VCaP (cell line): ENCODE measurements around the gene RBM28.
"Not testable (repeated sequence)": the region's sequence is repeated elsewhere in the genome, so short reads cannot be mapped to it uniquely, and the experiment has no call there.

ENCODE experiments used
- H3K27ac ChIP-seq: fragments of 450-650 bp; 2 replicates; pipeline ENCODE4 v1.5.1; 2017
- CTCF ChIP-seq: fragments of 450-650 bp; conservative IDR thresholded peaks from 2 replicates; pipeline ENCODE4 v1.5.1; 2017; ENCODE audit warnings: mild to moderate bottlenecking, moderate library complexity

Gene RBM28

GRCh38 chr7:128303643-128304042, 40.1 kb downstream of the RBM28 start:
- TF ChIP-seq CTCF, result no peak
- no peak overlapping the region for H3K27ac ChIP-seq

DNA sequence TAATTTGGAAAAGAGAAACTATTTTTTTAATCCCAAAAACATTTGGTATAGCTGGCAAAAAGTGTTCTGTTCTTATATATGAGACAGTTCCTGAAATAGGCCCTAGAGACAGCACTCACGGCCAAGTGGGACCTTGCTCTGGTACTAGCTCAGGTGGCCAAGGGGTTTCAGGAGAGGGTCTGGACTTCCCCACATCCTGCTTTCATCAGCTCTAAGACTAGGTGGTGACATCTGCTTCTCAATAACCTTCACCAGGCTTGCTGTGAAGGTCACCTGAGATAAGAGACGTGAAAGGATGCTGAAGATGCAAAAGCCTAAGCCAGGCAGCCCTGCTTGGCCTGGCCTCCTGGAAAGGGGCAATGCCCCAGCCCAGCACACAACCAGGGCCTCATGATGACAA, 40.6 kb downstream of the RBM28 start:
- H3K27ac ChIP-seq, result no peak overlapping the region
- TF ChIP-seq CTCF, result no peak

- no peak for TF ChIP-seq CTCF
- no peak overlapping the region for H3K27ac ChIP-seq
Measured at GRCh38 chr7:128302139-128302538, 41.6 kb downstream of the RBM28 start.

- no peak for TF ChIP-seq CTCF
- no peak overlapping the region for H3K27ac ChIP-seq
Measured at GRCh38 chr7:128299109-128299607, 44.5 kb downstream of the RBM28 start.

- not testable (repeated sequence) for H3K27ac ChIP-seq
Measured at GRCh38 chr7:128298004-128298403, 45.7 kb downstream of the RBM28 start.

DNA sequence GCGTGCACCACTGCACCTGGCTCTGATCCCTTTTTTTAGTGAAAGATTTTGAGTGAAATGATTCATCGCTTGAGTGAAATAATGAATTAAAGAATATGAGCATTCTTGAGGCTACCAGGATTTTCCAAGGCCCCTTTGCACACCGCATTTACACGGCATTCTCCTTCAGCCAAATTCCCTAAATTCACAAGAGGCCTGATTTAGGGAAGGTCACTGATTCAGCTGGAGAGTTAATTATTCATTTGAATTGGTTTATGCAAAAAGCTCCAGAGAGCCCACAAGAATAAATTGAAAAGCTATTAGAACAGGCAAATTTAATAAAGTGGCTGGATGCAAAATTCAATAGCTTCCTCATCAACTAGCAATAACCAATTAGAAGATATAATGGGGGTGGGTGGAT, 56.2 kb downstream of the RBM28 start:
- no peak for TF ChIP-seq CTCF
- no peak overlapping the region for H3K27ac ChIP-seq

DNA sequence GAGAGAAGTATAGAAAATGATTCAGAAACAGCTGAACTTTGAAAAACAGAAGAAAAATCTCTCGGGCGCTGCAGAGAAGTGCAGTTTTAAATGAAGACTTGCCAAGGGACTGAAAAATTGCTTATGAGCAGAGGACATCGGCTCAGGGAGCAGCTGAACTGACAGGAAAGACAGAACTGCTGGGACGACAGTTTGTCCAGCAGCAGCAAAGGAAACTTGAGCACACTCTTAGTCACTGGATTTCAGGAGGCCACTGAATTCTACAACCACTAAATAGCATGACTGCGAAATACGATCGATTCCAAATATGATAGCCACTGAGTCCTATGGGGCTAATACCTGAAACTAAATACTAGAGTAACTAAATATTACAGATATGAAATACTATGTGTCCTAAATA, 59.6 kb downstream of the RBM28 start:
- H3K27ac ChIP-seq, result no peak overlapping the region
- no peak for TF ChIP-seq CTCF

DNA sequence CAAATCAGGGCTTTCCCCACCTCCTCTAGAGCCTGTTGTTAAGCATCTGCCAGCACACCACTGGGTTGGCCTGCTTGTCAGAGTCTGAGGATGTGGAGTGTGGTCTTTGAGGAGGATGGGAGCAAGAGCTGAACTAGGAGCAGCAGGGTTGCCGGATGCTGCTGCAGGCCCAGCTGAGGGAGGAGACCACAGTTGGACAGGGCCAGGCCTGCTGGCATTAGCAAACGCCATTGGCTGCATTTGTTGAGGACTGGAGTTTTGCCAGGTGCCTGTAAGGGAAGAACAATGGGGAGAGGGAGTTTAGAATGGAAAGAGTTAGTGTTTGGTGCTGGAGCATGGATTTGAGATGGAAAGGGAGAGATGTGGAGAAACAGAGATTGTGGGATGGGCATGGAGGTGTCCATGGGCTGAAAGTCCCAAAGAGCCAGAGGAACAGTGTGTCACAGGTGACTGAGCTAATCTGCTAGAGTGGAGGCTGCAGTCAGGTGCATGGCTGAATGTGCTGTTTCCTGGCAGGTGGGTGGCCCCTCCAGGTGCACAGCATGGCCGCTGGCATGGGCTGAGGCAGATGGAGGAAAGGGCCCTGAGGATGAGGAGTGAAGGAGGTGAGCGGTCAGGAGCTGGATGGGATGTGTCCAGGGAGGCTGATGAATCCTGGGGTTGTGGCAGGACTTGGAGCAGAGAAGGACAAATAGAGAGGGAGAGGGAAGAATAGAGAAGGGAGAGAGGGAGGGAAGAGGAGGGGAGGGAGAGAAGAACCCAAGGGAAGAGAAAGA, 61.9 kb downstream of the RBM28 start:
- no peak overlapping the region for H3K27ac ChIP-seq
- TF ChIP-seq CTCF, result no peak

DNA sequence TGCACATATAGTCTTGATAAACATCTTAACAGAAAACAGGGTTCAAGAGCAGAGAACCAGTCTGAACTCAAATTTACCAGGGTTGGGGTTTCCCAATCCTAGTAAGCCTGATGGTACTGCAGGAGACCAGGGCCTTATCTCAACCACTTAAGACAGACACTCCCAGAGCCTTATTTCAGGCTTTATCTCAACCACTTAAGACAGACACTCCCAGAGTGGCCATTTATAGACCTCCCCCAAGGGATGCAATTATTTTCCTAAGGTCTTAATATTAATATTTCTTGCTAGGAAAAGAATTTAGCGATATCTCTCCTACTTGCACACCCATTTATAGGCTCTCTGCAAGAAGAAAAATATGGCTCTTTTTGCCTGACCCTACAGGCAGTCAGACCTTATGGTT, 63.3 kb downstream of the RBM28 start:
- H3K27ac ChIP-seq, result not testable (repeated sequence)
